Astrocyte (in vitro differentiated cells and primary cell): ENCODE results near the gene PLEKHA8. TPM values are rescaled to one million over a fixed set of nuclear protein-coding genes. Genes with fewer than 3 reads are reported as not detected.

Experiments used
- DNase-seq: peaks from one replicate; pipeline ENCODE4 v3.0.0-alpha.2; 2010; ENCODE audit warnings: low read depth
- FAIRE-seq: peaks from 2 replicates; lab custom pipeline; 2011; peaks lifted over from hg19 to GRCh38; lab: Jason Lieb, UNC
- H2AFZ ChIP-seq: 2 replicates; pipeline ENCODE4 v1.6.0; 2012; ENCODE audit warnings: low read depth, low read length, inconsistent platforms
- H3K27ac ChIP-seq: 2 replicates; pipeline ENCODE4 v1.5.1; 2011; ENCODE audit warnings: low read depth, low read length, inconsistent platforms
- H3K27me3 ChIP-seq: 2 replicates; pipeline ENCODE4 v1.6.0; 2011; ENCODE audit warnings: low read length, inconsistent platforms; ENCODE audit not compliant: insufficient read depth
- H3K36me3 ChIP-seq: 2 replicates; pipeline ENCODE4 v1.5.1; 2011; ENCODE audit warnings: low read length, inconsistent platforms; ENCODE audit not compliant: insufficient read depth
- H3K4me1 ChIP-seq: 2 replicates; pipeline ENCODE4 v1.5.1; 2011; ENCODE audit warnings: low read length, inconsistent platforms; ENCODE audit not compliant: insufficient read depth
- H3K4me2 ChIP-seq: 2 replicates; pipeline ENCODE4 v1.6.0; 2012; ENCODE audit warnings: low read length, inconsistent platforms
- H3K4me3 ChIP-seq: 2 replicates; pipeline ENCODE4 v1.5.1; 2011; ENCODE audit warnings: low read depth, mild to moderate bottlenecking, low read length, inconsistent platforms; ENCODE audit not compliant: insufficient read depth
- H3K79me2 ChIP-seq: 2 replicates; pipeline ENCODE4 v1.6.0; 2012; ENCODE audit warnings: mild to moderate bottlenecking, low read length, inconsistent platforms; ENCODE audit not compliant: insufficient read depth
- H3K9ac ChIP-seq: 2 replicates; pipeline ENCODE4 v1.6.0; 2012; ENCODE audit warnings: mild to moderate bottlenecking, low read length, inconsistent platforms
- H3K9me3 ChIP-seq: 2 replicates; pipeline ENCODE4 v1.5.1; 2012; ENCODE audit warnings: low read depth, mild to moderate bottlenecking, low read length, inconsistent platforms; ENCODE audit not compliant: insufficient read depth
- H4K20me1 ChIP-seq: 2 replicates; pipeline ENCODE4 v1.6.0; 2012; ENCODE audit warnings: low read length, inconsistent platforms; ENCODE audit not compliant: insufficient read depth
- H3K27ac Mint-ChIP-seq: one replicate; pipeline ENCODE4 v1.8.0; 2021; ENCODE audit warnings: mild to moderate bottlenecking, mixed read lengths; ENCODE audit not compliant: unreplicated experiment
- H3K27me3 Mint-ChIP-seq: one replicate; pipeline ENCODE4 v1.8.0; 2021; ENCODE audit warnings: low read depth, mixed read lengths; ENCODE audit not compliant: unreplicated experiment
- H3K36me3 Mint-ChIP-seq: one replicate; pipeline ENCODE4 v1.8.0; 2021; ENCODE audit warnings: low read depth, mixed read lengths; ENCODE audit not compliant: unreplicated experiment
- H3K4me1 Mint-ChIP-seq: one replicate; pipeline ENCODE4 v1.8.0; 2021; ENCODE audit warnings: low read depth, mixed read lengths; ENCODE audit not compliant: unreplicated experiment
- H3K4me3 Mint-ChIP-seq: one replicate; pipeline ENCODE4 v1.8.0; 2021; ENCODE audit warnings: mild to moderate bottlenecking, moderate library complexity, mixed read lengths; ENCODE audit not compliant: unreplicated experiment
- H3K9me3 Mint-ChIP-seq: one replicate; pipeline ENCODE4 v1.8.0; 2021; ENCODE audit warnings: mild to moderate bottlenecking, mixed read lengths; ENCODE audit not compliant: unreplicated experiment
- CTCF ChIP-seq: IDR thresholded peaks from 2 replicates; pipeline ENCODE4 v1.5.1; 2011; ENCODE audit warnings: low read depth, mild to moderate bottlenecking, inconsistent platforms, low read length, moderate library complexity; ENCODE audit not compliant: insufficient read depth
- EZH2 ChIP-seq: IDR thresholded peaks from 2 replicates; pipeline ENCODE4 v1.6.1; 2012; ENCODE audit warnings: mild to moderate bottlenecking, low read length, inconsistent platforms; ENCODE audit not compliant: insufficient read depth
- total RNA-seq: library from RNA; stranded (reverse); gene quantifications from 2 replicates; pipeline ENCODE4 v1.2.1, GENCODE V29; 2021

The PLEKHA8 gene
- total RNA-seq, 1 donor from 2014 or later = 34.7 TPM

GRCh38 chr7:30114536-30115238 is 86.5 kb downstream of the PLEKHA8 start:
- Mint-ChIP-seq H3K27me3 (no peaks in the 10 kb centered on the region), H3K4me1 (peaks cover 7% of the 10 kb centered on the region)
- no peak for FAIRE-seq

GRCh38 chr7:30115709-30116297 is 87.6 kb downstream of the PLEKHA8 start:
- Histone ChIP-seq H4K20me1 (no peaks in the 10 kb centered on the region), H2AFZ (no peak overlapping the region), H3K27ac (no peak overlapping the region), H3K36me3 (no peaks in the 10 kb centered on the region), H3K27me3 (no peaks in the 10 kb centered on the region), H3K4me3 (no peak overlapping the region), H3K4me2 (no peak overlapping the region), H3K79me2 (no peaks in the 10 kb centered on the region), H3K4me1 (no peaks in the 10 kb centered on the region), H3K9me3 (peaks cover 6% of the 10 kb centered on the region), H3K9ac (no peak overlapping the region)
- Mint-ChIP-seq H3K36me3 (no peaks in the 10 kb centered on the region), H3K4me1 (peaks cover 7% of the 10 kb centered on the region), H3K27me3 (no peaks in the 10 kb centered on the region), H3K4me3 (no peak overlapping the region), H3K27ac (no peak overlapping the region), H3K9me3 (peaks cover 5% of the 10 kb centered on the region)
- TF ChIP-seq CTCF = no peak
- TF ChIP-seq EZH2 = no peak
- DNase-seq (no peak), FAIRE-seq (peak; percentile 70)

More at GRCh38 chr7:30114536-30115238, 86.5 kb downstream of the PLEKHA8 start:
- H2AFZ ChIP-seq = no peak overlapping the region
- no peaks in the 10 kb centered on the region for H3K4me1 ChIP-seq
- Mint-ChIP-seq H3K36me3 (peaks cover 4% of the 10 kb centered on the region), H3K27ac (no peak overlapping the region), H3K4me3 (no peak overlapping the region), H3K9me3 (peaks cover 5% of the 10 kb centered on the region)
- no peaks in the 10 kb centered on the region for H4K20me1 ChIP-seq
- H3K27ac ChIP-seq = no peak overlapping the region
- no peak overlapping the region for H3K4me2 ChIP-seq
- TF ChIP-seq EZH2 = no peak
- no peak for TF ChIP-seq CTCF
- no peak overlapping the region for H3K9ac ChIP-seq
- H3K4me3 ChIP-seq = no peak overlapping the region
- peaks cover 6% of the 10 kb centered on the region for H3K9me3 ChIP-seq
- no peaks in the 10 kb centered on the region for H3K27me3 ChIP-seq
- H3K36me3 ChIP-seq = no peaks in the 10 kb centered on the region
- DNase-seq = no peak
- no peaks in the 10 kb centered on the region for H3K79me2 ChIP-seq

GRCh38 chr7:30116771-30117170 is 88.6 kb downstream of the PLEKHA8 start:
- Histone ChIP-seq H3K9me3 (peaks cover 6% of the 10 kb centered on the region), H3K27me3 (no peaks in the 10 kb centered on the region), H3K4me2 (no peak overlapping the region), H3K9ac (no peak overlapping the region), H2AFZ (no peak overlapping the region), H3K79me2 (no peaks in the 10 kb centered on the region), H3K4me1 (no peaks in the 10 kb centered on the region), H3K4me3 (no peak overlapping the region), H4K20me1 (no peaks in the 10 kb centered on the region), H3K27ac (no peak overlapping the region), H3K36me3 (no peaks in the 10 kb centered on the region)
- no peak for TF ChIP-seq CTCF
- DNase-seq = peak; percentile 61
- no peak for FAIRE-seq
- no peaks in the 10 kb centered on the region for H3K27me3 Mint-ChIP-seq
- peaks cover 5% of the 10 kb centered on the region for H3K9me3 Mint-ChIP-seq
- no peak overlapping the region for H3K4me3 Mint-ChIP-seq
- H3K4me1 Mint-ChIP-seq = peaks cover 7% of the 10 kb centered on the region
- peak overlapping the region; percentile 34 for H3K27ac Mint-ChIP-seq
- H3K36me3 Mint-ChIP-seq = no peaks in the 10 kb centered on the region
